ENCODE data around the gene TSPAN5.

DNA sequence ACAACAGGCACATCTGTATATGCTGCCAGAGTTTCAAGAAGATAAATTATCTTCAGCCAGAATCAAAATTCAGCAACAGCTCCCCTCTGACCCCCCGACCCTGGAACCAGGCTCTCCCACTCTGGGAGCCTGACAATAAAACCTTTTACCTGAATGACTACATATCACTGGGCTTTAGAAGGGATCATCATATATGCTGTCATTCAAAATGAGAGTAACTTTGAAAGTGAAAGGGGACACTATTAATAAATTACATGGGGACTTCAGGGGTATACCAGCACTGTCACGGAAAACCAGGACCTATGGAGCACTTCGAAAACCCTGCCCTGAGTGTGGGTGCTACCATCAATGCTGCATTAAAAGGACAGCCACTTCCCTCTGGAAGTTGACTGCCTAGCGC is 26.2 kb downstream of the TSPAN5 start:
- TF ChIP-seq POLR2A (IDR thresholded peaks at IDR 0.05): no peak
- TF ChIP-seq, protein P1, sequence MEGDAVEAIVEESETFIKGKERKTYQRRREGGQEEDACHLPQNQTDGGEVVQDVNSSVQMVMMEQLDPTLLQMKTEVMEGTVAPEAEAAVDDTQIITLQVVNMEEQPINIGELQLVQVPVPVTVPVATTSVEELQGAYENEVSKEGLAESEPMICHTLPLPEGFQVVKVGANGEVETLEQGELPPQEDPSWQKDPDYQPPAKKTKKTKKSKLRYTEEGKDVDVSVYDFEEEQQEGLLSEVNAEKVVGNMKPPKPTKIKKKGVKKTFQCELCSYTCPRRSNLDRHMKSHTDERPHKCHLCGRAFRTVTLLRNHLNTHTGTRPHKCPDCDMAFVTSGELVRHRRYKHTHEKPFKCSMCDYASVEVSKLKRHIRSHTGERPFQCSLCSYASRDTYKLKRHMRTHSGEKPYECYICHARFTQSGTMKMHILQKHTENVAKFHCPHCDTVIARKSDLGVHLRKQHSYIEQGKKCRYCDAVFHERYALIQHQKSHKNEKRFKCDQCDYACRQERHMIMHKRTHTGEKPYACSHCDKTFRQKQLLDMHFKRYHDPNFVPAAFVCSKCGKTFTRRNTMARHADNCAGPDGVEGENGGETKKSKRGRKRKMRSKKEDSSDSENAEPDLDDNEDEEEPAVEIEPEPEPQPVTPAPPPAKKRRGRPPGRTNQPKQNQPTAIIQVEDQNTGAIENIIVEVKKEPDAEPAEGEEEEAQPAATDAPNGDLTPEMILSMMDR (IDR thresholded peaks at IDR 0.05): no peak

Data from lower leg skin (tissue), 3 donors.